ENCODE results near the gene BOLA3.

DNA sequence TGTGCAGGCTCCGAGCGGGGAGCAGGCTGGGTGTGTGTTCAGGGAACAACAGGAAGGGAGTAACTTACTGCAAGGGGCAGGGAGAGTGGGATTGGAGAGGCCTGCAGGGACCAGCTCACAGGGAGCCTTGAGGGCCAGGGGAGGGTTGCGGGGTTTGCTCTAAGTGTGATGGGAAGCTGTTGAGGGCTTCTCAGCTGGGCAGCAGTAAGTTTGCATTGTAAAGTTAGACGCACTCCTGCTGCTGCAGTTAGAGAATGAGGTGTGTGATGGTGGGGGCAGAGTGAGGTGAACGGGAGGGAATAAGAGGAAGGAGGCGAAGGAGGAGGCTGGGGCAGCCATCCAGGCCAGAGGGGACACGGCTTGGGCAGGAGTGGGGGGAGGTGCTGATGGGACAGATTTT is 53.4 kb downstream of the BOLA3 start:
- no peak for TF ChIP-seq EZH2 (IDR thresholded peaks at IDR 0.05; ENCODE audit: insufficient read depth, poor library complexity, severe bottlenecking)
- TF ChIP-seq EZH2phosphoT487 (IDR thresholded peaks at IDR 0.05; ENCODE audit: insufficient read depth, low read depth), result no peak

Data from GM23248 (cell line).